Activated B cell treated with CpG ODN at 0.5 μM for 24 hours (primary cell): Measurements from ENCODE around the gene ASB10. TPM values are rescaled to one million over a fixed set of nuclear protein-coding genes. Genes with fewer than 3 reads are reported as not detected.
A peak's percentile ranks its signal among the peaks of the same experiment; 100 is the strongest.

ENCODE experiments used
- ATAC-seq: fragments of 200-7000 bp; cut with Tn5 transposase; one replicate; pipeline ENCODE4 v1.10.0; 2021; ENCODE audit warnings: low read depth, mild to moderate bottlenecking, moderate library complexity
- CTCF ChIA-PET: fragments of 350-600 bp; sonication (Branson Sonifier 250); formaldehyde crosslinking; loops from one replicate; lab custom pipeline; 2021; ENCODE audit warnings: antibody characterized with exemption; lab: Charles Lee
- POLR2A ChIA-PET: fragments of 350-600 bp; sonication (Branson Sonifier 250); formaldehyde crosslinking; loops from one replicate; lab custom pipeline; 2021; ENCODE audit warnings: antibody characterized with exemption; lab: Charles Lee
- DNase-seq: peaks from one replicate; pipeline ENCODE4 v3.0.0; 2022
- H3K27ac Mint-ChIP-seq: one replicate; pipeline ENCODE4 v1.8.0; 2020; ENCODE audit warnings: mixed read lengths
- H3K27me3 Mint-ChIP-seq: one replicate; pipeline ENCODE4 v1.8.0; 2021; ENCODE audit warnings: mixed read lengths
- H3K36me3 Mint-ChIP-seq: one replicate; pipeline ENCODE4 v1.8.0; 2021; ENCODE audit warnings: low read depth, mixed read lengths
- H3K4me1 Mint-ChIP-seq: one replicate; pipeline ENCODE4 v1.8.0; 2021; ENCODE audit warnings: mixed read lengths
- H3K4me3 Mint-ChIP-seq: one replicate; pipeline ENCODE4 v1.8.0; 2020; ENCODE audit warnings: mild to moderate bottlenecking, mixed read lengths
- H3K9me3 Mint-ChIP-seq: one replicate; pipeline ENCODE4 v1.8.0; 2020; ENCODE audit warnings: mixed read lengths
- CTCF ChIP-seq: fragments of 200-600 bp; IDR thresholded peaks from one replicate; pipeline ENCODE4 v1.8.0; 2022; ENCODE audit warnings: antibody characterized with exemption, mild to moderate bottlenecking
- intact Hi-C: fragments of 100-400 bp; cut with micrococcal nuclease; formaldehyde crosslinking; loops from one replicate; pipeline ENCODE4 v1.15.1; 2024
- total RNA-seq: library from RNA; stranded (reverse); gene quantifications from 2 replicates; pipeline ENCODE4 v1.2.3, GENCODE V29; 2022

Gene ASB10
- total RNA-seq, 1 donor from 2014 or later, result not detected

DNA sequence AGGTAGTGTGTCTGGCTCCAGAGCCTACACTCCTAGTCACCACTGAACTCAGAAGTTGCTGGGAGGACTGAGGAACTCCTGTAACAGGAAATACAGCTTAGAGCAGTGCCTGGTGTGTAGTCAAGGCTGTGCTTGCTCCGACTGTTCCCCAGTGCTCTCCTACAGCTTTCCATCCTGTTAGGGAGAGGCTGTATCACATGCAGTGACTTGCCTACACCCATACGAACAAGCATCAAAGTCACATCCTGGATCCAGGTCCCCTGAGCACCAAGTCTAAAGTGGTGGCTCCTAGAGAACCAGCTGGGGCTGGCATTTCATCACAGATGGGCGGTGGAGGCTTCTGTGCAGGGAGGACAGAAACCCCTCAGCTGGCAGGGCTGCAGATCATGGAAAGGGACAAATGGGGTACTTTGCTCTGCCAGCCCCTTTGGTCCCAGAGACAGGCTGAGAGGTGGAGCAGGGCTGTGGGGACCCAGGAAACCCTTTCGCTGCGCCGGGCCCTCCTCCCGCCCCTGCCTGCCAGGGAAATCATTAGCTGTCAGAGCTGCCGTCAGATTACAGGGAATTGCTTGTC is 7.7 kb downstream of the ASB10 start:
- no peak for TF ChIP-seq CTCF
- CTCF ChIA-PET, result interaction anchor here (1.0 kb wide), 1 partner anchor 10 kb away, joined by 3 read pairs; no protein-coding TSS in a partner anchor
- Mint-ChIP-seq H3K4me1 (no peaks in the 10 kb centered on the region), H3K36me3 (no peaks in the 10 kb centered on the region), H3K27ac (no peak overlapping the region), H3K27me3 (peaks cover 31% of the 10 kb centered on the region), H3K4me3 (no peak overlapping the region), H3K9me3 (no peaks in the 10 kb centered on the region)
- POLR2A ChIA-PET, result no interaction called here
- ATAC-seq (no peak), DNase-seq (peak; percentile 4)
- intact Hi-C loops, result no loop called here

DNA sequence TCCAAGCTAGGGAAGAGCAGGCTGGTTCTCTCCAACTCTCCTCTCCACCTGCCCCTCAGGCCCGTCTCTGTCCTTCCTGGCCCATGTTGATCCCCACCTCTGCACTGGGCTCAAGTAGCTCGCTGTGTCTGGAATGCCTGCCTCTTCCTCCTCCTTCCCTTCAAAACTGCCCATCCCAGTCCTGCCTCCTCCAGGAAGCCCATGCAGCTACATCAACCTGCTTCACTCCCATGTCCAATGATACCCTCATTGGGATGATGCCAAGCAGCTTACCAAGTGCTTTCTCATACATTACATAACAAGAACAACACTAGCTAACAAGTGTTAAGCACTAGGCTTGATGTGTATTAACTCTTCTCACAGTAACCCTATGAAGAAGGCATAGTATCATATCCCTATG is 8.2 kb downstream of the ASB10 start:
- POLR2A ChIA-PET, result no interaction called here
- DNase-seq (no peak), ATAC-seq (no peak)
- H3K27ac Mint-ChIP-seq, result no peak overlapping the region
- H3K9me3 Mint-ChIP-seq, result no peaks in the 10 kb centered on the region
- TF ChIP-seq CTCF, result no peak
- CTCF ChIA-PET, result interaction anchor here (1.0 kb wide), 1 partner anchor 9 kb away, joined by 3 read pairs; no protein-coding TSS in a partner anchor
- H3K4me3 Mint-ChIP-seq, result no peak overlapping the region
- H3K36me3 Mint-ChIP-seq, result no peaks in the 10 kb centered on the region
- H3K4me1 Mint-ChIP-seq, result no peaks in the 10 kb centered on the region
- H3K27me3 Mint-ChIP-seq, result peaks cover 31% of the 10 kb centered on the region
- intact Hi-C loops, result no loop called here

DNA sequence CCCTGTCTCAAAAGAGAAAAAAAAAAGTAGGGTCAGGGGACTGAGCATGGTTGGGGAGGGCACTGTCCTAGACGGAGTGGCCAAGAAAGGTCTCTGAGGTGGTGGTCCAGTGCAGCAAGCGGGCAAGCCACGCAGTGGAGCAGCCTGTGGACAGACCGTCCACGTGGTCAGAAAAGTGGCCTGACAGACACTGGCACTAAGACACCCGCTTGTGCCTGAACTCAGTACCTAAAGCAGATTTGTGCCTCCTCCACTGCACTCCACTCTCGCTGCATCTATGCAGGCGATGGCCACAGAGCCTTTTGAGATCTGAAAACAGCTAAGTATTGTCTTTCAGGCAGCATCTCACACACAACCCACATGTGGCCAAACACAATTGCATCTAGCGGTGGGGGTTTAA is 8.8 kb downstream of the ASB10 start:
- H3K4me1 Mint-ChIP-seq, result no peaks in the 10 kb centered on the region
- DNase-seq (peak; percentile 6), ATAC-seq (no peak)
- H3K27ac Mint-ChIP-seq, result no peak overlapping the region
- intact Hi-C loops, result no loop called here
- H3K36me3 Mint-ChIP-seq, result no peaks in the 10 kb centered on the region
- no peak overlapping the region for H3K4me3 Mint-ChIP-seq
- ChIA-PET CTCF (interaction anchor here (1.0 kb wide), 1 partner anchor 8 kb away, joined by 3 read pairs; no protein-coding TSS in a partner anchor), POLR2A (no interaction called here)
- no peak for TF ChIP-seq CTCF
- peaks cover 31% of the 10 kb centered on the region for H3K27me3 Mint-ChIP-seq
- no peaks in the 10 kb centered on the region for H3K9me3 Mint-ChIP-seq

DNA sequence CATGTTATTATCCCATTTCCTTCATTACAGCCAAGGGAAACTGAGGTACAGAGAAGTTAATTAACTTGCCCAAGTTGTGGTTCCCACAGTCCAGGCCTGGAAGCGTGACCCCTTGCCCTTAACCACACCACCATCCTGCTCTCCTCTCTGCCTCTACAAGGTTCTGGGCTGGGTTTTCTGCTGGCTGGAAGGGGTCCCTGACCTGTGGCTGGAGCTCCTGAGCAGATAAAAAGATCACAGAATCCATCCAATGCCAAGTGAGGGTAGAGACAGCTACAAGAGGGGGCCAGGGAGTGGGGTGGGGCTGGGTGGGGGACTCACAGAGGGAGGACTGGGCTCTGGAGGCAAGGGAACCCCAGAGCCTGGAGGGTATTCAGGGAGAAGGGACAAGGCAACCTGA is 9.7 kb downstream of the ASB10 start:
- no peak overlapping the region for H3K27ac Mint-ChIP-seq
- H3K4me3 Mint-ChIP-seq, result no peak overlapping the region
- no peaks in the 10 kb centered on the region for H3K36me3 Mint-ChIP-seq
- DNase-seq (no peak), ATAC-seq (no peak)
- POLR2A ChIA-PET, result no interaction called here
- H3K27me3 Mint-ChIP-seq, result peaks cover 37% of the 10 kb centered on the region
- CTCF ChIA-PET, result interaction anchor here (1.2 kb wide), 1 partner anchor 9 kb away, joined by 3 read pairs; no protein-coding TSS in a partner anchor
- intact Hi-C loops, result no loop called here
- peaks cover 2% of the 10 kb centered on the region for H3K4me1 Mint-ChIP-seq
- H3K9me3 Mint-ChIP-seq, result no peaks in the 10 kb centered on the region
- no peak for TF ChIP-seq CTCF

GRCh38 chr7:151176401-151176800 is 10.6 kb downstream of the ASB10 start:
- H3K4me1 Mint-ChIP-seq, result peaks cover 2% of the 10 kb centered on the region
- no peak overlapping the region for H3K27ac Mint-ChIP-seq
- H3K36me3 Mint-ChIP-seq, result no peaks in the 10 kb centered on the region
- no peak for TF ChIP-seq CTCF
- ChIA-PET POLR2A (no interaction called here), CTCF (interaction anchor here (1.2 kb wide), 1 partner anchor 8 kb away, joined by 3 read pairs; no protein-coding TSS in a partner anchor)
- intact Hi-C loops, result no loop called here
- DNase-seq, result peak; percentile 8
- ATAC-seq, result no peak
- H3K4me3 Mint-ChIP-seq, result no peak overlapping the region
- H3K9me3 Mint-ChIP-seq, result no peaks in the 10 kb centered on the region
- H3K27me3 Mint-ChIP-seq, result peaks cover 41% of the 10 kb centered on the region
